OCI-LY3 (cell line): ENCODE measurements around the gene NKAIN4.

Experiments
- CTCF ChIP-seq: fragments of 200-600, 300-600 bp; sonication (generic); IDR thresholded peaks from 2 replicates; pipeline ENCODE4 v1.5.1; 2014; ENCODE audit warnings: antibody characterized with exemption, low read length, low read depth
- EZH2phosphoT487 ChIP-seq: fragments of 200-600 bp; shearing (Covaris generic); IDR thresholded peaks from 2 replicates; pipeline ENCODE4 v1.6.1; 2018; ENCODE audit warnings: antibody characterized with exemption, mixed run types, low read depth

- TF ChIP-seq CTCF, result no peak
- no peak for TF ChIP-seq EZH2phosphoT487
Observed at GRCh38 chr20:63202811-63203526, 51.3 kb downstream of the NKAIN4 start.
